AG09309 (cell line): ENCODE data around the gene DDAH1.
A peak's percentile ranks its signal among the peaks of the same experiment; 100 is the strongest.

Experiments
- DNase-seq: peaks from one replicate; pipeline ENCODE4 v3.0.0-alpha.2; 2010; ENCODE audit warnings: low read depth
- H3K4me3 ChIP-seq: 2 replicates; pipeline ENCODE4 v1.5.1; 2011; ENCODE audit warnings: mild to moderate bottlenecking, low read depth, low read length, moderate library complexity; ENCODE audit not compliant: control insufficient read depth
- CTCF ChIP-seq: IDR thresholded peaks from 2 replicates; pipeline ENCODE4 v1.5.1; 2011; ENCODE audit warnings: mild to moderate bottlenecking, low read depth, low read length, inconsistent platforms; ENCODE audit not compliant: insufficient read depth, control insufficient read depth; ENCODE audit errors: missing control alignments

DDAH1 gene

DNA sequence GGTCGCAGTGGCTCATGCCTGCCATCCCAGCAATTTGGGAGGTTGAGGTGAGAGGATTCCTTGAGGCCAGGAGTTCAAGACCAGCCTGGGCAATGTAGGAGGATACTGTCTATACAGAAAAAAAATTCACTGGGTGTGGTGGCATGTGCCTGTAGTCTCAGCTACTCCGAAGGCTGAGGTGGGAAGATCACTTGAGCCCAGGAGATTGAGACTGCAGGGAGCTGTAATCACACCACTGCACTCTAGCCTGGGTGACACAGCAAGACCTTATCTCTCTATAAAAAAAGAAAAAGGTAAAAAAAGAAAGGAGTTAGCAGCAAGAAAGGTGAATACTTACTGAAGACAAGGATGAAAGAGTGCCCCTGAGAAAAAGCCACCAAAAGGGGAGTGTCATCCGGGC lies 164.8 kb downstream of the DDAH1 start:
- H3K4me3 ChIP-seq: no peak overlapping the region
- no peak for TF ChIP-seq CTCF

GRCh38 chr1:85297855-85298629 lies 166.9 kb downstream of the DDAH1 start:
- peak; percentile 98 for DNase-seq
- TF ChIP-seq CTCF: no peak

More for the DNA sequence above, 164.8 kb downstream of the DDAH1 start:
- DNase-seq: no peak

GRCh38 chr1:85297538-85297854 lies 167.5 kb downstream of the DDAH1 start:
- no peak for DNase-seq
- TF ChIP-seq CTCF: no peak
- H3K4me3 ChIP-seq: no peak overlapping the region; the same call in 1 of the 2 replicates

More at GRCh38 chr1:85297855-85298629, 166.9 kb downstream of the DDAH1 start:
- H3K4me3 ChIP-seq: no peak overlapping the region; the same call in 1 of the 2 replicates

DNA sequence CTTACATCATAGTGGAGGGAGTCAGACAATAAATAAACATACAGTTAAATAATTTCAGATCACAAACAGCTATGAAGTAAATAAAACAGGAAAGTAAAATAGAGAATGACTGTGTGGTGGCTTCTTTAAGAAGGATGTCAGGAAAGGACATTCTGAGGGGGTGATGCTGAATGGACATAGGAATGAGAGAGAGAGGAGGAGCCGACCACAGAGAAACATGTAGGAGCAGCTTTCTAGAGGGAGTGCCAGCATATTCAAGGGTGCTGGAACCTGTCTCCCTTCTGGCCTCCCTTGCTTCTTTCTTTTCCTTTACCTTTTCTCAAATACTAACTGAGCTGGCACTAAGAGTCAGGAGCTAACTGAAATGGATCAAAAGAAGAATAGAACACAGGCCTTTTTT lies 168.0 kb downstream of the DDAH1 start:
- TF ChIP-seq CTCF: no peak
- DNase-seq: no peak
- no peak overlapping the region for H3K4me3 ChIP-seq

GRCh38 chr1:85295654-85296053 lies 169.3 kb downstream of the DDAH1 start:
- no peak overlapping the region for H3K4me3 ChIP-seq
- DNase-seq: no peak
- TF ChIP-seq CTCF: no peak

DNA sequence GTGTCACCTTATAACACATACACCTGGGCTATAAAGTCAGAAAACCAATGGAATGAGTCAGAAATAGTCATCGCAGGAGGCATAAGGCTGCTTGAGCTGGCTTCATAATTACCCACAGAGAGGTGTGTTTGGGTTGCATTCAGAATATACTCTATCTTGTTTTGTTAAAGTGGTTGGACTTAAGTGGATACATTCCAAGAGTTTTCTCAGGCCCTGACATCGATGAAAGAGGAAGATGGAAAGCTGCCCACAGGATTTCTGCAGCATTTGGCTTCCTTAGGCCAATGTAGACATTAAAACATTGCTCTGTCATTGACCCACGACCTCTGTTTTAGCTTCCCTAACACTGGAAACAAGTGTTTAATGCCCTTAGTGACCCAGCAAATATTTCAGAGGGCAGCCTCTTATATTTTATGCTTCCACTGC lies 169.9 kb downstream of the DDAH1 start:
- no peak for TF ChIP-seq CTCF
- DNase-seq: no peak
- no peak overlapping the region for H3K4me3 ChIP-seq
